Suppressor macrophage treated with lipopolysaccharide for 1 hour (primary cell): ENCODE measurements around the gene TBC1D20.
"Not testable (repeated sequence)": the region's sequence is repeated elsewhere in the genome, so short reads cannot be mapped to it uniquely, and the experiment has no call there.

Experiments used
- DNase-seq, 3 donors: peaks; one replicate each; pipeline ENCODE4 v3.0.0-alpha.2; 2020 to 2022

Gene TBC1D20, protein sequence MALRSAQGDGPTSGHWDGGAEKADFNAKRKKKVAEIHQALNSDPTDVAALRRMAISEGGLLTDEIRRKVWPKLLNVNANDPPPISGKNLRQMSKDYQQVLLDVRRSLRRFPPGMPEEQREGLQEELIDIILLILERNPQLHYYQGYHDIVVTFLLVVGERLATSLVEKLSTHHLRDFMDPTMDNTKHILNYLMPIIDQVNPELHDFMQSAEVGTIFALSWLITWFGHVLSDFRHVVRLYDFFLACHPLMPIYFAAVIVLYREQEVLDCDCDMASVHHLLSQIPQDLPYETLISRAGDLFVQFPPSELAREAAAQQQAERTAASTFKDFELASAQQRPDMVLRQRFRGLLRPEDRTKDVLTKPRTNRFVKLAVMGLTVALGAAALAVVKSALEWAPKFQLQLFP

GRCh38 chr20:462199-462991, at the start of gene TBC1D20:
TSS of gene TBC1D20 (minus strand) at chr20:462533. CDS start at chr20:462405, 128 bp downstream.
- peak; percentile 89 to 97 (median 94) for DNase-seq

- not testable (repeated sequence) for DNase-seq
Measured at GRCh38 chr20:510328-511057, 48.2 kb upstream of the TBC1D20 start.

DNA sequence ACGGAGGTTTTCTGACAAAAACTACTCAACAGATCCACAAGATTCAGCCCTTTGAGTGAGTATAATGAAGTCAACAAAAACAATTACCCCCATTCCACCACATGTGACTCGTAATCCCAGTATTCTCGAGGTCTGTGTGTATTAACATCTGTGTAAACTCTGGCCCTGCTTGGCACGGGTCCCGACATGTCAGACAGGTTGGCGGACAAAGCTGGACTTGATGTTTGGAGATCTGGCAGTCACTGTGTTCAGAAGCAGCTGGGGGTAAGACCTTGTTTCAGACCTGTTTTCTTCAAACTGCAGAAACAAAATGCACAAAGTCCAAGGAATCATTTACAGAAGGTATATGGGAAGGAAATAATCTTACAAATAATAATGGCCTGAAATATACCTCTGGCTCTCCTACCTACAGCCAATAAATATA, 46.0 kb upstream of the TBC1D20 start:
- DNase-seq, result not testable (repeated sequence)

DNA sequence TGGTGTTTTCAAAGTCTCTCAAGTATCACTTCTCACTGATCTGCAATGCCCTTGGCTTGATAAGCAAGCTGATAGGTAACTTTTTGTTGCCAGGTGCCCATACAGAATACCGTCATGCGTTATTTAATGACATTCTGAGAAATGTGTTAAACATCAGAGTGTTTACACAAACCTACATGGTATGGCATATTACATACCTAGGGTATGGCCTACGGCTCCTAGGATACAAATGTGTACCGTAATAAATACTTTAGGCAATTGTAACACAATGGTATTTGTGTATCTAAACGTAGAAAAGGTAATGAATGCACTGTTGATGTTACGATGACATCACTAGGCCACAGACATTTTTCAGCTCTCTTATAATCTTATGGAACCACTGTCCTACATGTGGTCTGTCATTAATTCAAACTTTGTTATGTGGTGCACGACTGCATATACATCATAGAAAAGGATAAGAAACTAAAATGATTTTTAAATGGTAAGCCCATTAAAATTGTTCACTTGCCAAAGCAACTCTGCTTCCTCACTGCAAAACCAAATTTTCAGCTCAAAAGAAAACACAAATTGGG, 45.5 kb upstream of the TBC1D20 start:
- no peak for DNase-seq

- DNase-seq, result no peak
Measured at GRCh38 chr20:507006-507758, 44.8 kb upstream of the TBC1D20 start.

GRCh38 chr20:504632-505075, 42.3 kb upstream of the TBC1D20 start:
- no peak for DNase-seq

GRCh38 chr20:503048-503737, 40.9 kb upstream of the TBC1D20 start:
- no peak for DNase-seq

DNA sequence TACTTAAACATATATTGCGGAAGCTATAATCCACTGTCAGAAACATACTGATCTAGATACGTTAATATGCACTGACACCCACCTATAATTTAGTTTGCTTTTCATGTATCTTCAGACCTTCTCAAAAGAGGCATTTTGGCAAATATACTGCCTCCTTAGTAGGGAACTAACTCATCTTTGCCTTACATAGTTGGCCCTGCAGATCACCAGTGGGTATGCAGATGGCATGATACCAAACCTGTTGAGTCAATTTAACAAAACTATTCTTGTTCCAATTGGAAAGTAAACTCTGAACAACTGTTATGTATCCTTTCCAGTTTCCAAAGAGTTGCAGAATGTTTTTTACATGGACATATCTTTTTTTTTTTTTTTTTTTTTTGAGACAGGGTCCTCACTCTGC, 35.6 kb upstream of the TBC1D20 start:
- DNase-seq, result no peak

GRCh38 chr20:496126-496696, 33.9 kb upstream of the TBC1D20 start:
- no peak for DNase-seq

GRCh38 chr20:492159-492558, 29.8 kb upstream of the TBC1D20 start:
- no peak for DNase-seq

DNA sequence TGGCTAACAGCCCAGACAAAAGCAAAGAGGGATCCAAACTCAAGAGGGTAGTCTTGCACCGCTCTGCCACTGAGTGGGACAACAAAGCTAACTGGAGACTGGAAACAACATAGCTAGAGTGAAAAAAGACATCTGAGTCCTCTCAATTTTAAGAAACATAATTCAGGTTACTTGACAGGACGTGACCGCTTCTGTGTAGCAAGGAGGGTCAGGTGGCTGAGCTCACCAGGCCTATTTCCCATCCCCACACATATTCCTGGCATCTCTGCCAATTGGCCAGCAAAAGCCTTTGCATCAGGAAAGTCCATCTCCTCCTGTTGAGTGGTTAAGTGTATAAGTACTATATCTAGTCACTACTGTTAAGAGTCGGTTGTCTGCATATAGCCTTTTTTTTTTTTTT, 25.3 kb upstream of the TBC1D20 start:
- DNase-seq, result no peak

DNA sequence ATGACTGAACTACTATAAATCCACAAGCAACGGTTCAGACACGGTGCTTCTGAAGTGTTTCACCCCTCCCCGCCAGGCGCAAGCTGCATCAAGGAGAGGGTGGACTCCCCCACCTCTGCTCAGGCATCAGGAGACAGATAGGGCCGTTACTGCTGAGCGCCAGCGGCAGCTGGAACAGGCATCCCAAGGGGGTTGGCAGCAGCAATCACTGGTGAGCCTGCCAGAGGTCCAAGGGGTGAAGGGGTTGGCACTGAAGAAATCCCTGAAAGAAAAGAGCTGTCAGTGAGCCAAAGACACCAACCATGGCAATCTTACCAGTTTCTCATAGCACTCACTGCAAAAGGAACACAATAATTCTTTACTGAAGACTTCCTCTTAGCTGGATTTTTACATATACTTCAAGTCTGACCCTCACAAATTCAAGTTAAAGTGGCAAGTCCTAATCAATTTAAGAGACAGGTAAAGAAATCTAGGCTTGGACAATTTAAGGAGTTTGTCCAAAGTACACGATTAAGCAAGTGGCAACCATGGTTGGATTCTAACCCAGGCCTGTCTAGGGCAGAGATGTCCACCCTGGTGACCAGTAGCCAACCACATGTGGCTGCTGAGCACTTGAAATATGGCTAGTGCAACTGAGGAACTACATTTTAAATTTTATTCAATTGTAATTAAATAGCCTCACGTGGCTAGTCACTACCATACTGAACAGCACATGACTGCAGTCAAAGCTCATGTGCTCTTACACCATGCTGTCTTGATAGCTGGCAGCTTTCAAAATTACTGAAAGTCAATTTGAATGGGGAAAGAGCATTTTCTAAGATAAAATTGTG, 21.7 kb upstream of the TBC1D20 start:
- DNase-seq, result no peak

DNA sequence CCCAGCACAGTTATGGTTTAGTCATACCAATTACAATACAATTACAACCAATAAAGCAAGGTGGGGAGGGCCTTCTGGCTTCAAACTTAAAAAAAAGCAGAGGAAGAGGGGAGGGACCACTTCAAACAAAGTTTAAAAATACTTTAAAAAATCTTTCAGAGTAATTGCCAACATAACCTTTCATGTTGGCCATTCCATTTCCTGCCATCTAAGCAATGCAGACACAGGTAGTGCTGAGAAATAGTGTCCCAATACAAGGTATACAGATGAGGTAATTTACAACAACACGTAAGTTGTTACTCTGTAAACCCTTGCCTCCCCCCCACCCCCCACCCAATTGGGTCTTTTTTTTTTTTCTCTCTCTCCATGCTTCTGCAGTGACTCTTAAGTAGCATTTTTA, 18.8 kb upstream of the TBC1D20 start:
- DNase-seq, result no peak

- DNase-seq, result no peak
Measured at GRCh38 chr20:480044-480443, 17.7 kb upstream of the TBC1D20 start.

- no peak for DNase-seq
Measured at GRCh38 chr20:479487-479886, 17.2 kb upstream of the TBC1D20 start.

DNA sequence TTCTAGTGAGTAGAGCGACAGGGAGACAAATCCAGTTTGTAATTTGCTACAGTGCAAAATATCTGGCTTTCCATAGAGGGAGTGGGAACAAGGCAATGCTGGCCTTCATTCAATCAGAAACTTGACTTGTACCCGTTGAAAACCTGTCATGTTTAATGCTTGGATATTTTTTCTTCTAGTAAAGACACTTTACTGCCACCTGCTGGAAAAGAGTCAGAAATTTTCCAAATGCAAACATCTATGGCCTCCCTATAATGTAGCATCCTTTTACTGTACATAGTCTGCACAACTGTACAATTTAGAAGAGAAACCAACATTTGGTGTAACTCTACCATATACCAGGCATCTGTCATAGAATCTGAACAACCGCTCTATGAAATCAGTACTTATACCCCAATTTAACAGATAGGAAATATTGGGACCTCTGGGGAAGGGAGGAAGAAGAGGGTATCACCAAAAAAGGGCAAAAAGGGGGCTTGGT, 16.7 kb upstream of the TBC1D20 start:
- peak; percentile 63 to 87 (median 80) for DNase-seq

DNA sequence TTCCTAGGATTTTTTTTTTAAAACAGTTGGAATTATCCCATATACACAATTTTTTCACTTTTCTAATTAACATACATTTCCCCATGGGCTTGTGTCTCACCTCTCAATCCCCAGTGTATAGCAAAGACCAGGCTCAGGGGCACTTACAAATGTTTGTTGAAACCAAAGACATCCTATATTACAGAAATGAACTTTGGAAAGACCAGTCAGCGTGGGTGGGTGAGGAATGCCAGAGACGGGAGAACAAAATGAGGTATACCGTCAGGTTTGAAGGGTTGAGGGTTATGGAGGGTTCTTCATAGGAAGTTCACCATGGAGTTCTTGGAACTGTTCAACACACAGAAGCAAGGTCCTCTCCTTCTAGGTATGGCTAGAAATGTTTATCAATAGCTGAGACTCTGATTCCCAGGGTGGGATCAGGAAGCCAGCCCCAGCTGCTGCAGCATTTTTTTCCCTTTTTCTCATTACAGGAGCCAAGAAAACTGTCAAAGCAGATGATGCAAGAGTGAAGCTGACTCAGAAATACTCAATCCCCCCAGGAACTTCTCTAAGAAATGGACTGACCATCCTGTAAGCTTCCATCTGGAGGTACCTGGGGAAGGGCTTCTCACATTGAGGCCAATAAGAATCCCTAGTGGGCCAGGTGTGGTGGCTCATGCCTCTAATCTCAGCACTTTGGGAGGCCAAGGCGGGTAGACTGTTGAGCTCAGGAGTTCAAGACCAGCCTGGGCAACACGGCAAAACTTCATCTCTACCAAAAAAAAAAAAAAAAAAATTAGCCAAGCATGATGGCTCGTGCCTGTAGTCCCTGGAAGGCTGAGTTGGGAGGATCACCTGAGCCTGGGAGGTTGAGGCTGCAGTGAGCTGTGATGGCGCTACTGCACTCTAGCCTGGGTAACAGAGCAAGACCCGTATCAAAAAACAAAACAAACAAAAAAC, 15.9 kb upstream of the TBC1D20 start:
- DNase-seq, result no peak

DNA sequence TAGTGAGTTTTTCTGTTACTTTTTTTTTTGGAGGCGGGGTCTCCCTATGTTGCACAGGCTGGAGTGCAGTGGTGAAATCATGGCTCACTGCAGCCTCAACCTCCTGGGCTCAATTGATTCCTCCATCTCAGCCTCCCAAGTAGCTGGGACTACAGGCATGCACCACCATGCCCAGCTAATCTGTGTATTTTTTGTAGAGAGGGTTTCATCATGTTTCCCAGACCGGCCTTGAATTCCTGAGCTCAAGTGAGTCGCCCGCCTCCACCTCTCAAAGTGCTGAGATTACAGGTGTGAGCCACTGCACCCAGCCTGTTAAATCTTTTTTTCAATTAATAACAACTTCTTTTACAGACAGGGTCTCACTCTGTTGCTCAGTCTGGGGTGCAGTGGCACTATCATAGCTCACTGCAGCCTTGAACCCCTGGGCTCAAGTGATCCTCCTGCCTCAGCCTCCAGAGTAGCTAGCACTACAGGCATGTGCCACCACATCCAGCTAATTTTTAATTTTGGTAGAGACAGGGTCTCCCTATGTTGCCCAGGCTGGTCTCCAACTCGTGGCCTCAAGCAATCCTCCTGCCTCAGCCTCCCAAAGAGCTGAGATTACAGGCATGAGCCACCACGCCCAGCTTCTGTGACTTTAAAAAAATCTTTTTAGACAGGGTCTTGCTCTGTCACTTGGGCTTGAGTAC, 14.4 kb upstream of the TBC1D20 start:
- not testable (repeated sequence) for DNase-seq
